ENCODE results near the gene CCDC69.

DNA sequence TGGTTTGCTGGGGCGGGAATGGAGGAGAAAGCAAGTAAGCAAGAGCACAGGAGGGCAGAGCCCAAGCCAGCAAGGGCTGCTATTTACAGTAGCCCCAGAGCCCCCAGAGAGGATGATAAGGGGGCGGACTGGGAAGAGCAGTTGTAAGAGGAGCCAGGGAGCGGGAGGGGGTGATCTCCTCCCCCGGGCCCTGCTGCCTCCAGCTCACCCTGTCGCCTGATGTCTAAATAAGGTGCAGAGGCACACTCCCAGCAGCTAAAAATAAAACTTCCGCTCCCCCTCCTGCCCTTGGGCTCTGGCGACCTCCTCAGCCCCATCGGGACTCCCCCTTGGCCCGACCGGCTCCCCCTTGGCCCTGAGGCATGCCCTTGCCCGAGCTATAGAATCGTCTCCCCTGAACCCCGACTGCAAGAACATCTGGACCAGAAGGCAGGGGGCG lies 14.4 kb upstream of the CCDC69 start:
- TF ChIP-seq, protein P1, sequence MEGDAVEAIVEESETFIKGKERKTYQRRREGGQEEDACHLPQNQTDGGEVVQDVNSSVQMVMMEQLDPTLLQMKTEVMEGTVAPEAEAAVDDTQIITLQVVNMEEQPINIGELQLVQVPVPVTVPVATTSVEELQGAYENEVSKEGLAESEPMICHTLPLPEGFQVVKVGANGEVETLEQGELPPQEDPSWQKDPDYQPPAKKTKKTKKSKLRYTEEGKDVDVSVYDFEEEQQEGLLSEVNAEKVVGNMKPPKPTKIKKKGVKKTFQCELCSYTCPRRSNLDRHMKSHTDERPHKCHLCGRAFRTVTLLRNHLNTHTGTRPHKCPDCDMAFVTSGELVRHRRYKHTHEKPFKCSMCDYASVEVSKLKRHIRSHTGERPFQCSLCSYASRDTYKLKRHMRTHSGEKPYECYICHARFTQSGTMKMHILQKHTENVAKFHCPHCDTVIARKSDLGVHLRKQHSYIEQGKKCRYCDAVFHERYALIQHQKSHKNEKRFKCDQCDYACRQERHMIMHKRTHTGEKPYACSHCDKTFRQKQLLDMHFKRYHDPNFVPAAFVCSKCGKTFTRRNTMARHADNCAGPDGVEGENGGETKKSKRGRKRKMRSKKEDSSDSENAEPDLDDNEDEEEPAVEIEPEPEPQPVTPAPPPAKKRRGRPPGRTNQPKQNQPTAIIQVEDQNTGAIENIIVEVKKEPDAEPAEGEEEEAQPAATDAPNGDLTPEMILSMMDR (IDR thresholded peaks at IDR 0.05) = no peak
- TF ChIP-seq POLR2A (IDR thresholded peaks at IDR 0.05) = no peak
